Choroid plexus epithelial cell (primary cell): ENCODE measurements around the gene SLC36A3.
"Not testable (repeated sequence)": the region's sequence is repeated elsewhere in the genome, so short reads cannot be mapped to it uniquely, and the experiment has no call there.

ENCODE experiments used
- DNase-seq: peaks from one replicate; pipeline ENCODE4 v3.0.0-alpha.2; 2010; ENCODE audit warnings: low read depth
- H3K4me3 ChIP-seq: 2 replicates; pipeline ENCODE4 v1.5.1; 2011; ENCODE audit warnings: low read depth, mild to moderate bottlenecking, control low read depth, low read length, moderate library complexity
- CTCF ChIP-seq: conservative IDR thresholded peaks from 2 replicates; pipeline ENCODE4 v1.5.1; 2011; ENCODE audit warnings: low read depth, mild to moderate bottlenecking, control low read depth, inconsistent platforms, low read length, moderate library complexity

Gene SLC36A3

GRCh38 chr5:151264113-151264512, 39.5 kb downstream of the SLC36A3 start:
- TF ChIP-seq CTCF = peak; percentile 20
- no peak overlapping the region for H3K4me3 ChIP-seq
- peak; percentile 28 for DNase-seq

- no peak for DNase-seq
- no peak for TF ChIP-seq CTCF
- no peak overlapping the region for H3K4me3 ChIP-seq
Observed at GRCh38 chr5:151262532-151262931, 41.0 kb downstream of the SLC36A3 start.

- no peak for DNase-seq
- no peak for TF ChIP-seq CTCF
- no peak overlapping the region for H3K4me3 ChIP-seq
Observed at GRCh38 chr5:151259931-151260330, 43.6 kb downstream of the SLC36A3 start.

GRCh38 chr5:151258816-151259215, 44.8 kb downstream of the SLC36A3 start:
- DNase-seq = no peak
- H3K4me3 ChIP-seq = no peak overlapping the region
- no peak for TF ChIP-seq CTCF

- no peak overlapping the region for H3K4me3 ChIP-seq
- TF ChIP-seq CTCF = no peak
- no peak for DNase-seq
Observed at GRCh38 chr5:151258201-151258611, 45.4 kb downstream of the SLC36A3 start.

- peak; percentile 31 for DNase-seq
- H3K4me3 ChIP-seq = no peak overlapping the region
- TF ChIP-seq CTCF = no peak
Observed at GRCh38 chr5:151257731-151258181, 45.8 kb downstream of the SLC36A3 start.

GRCh38 chr5:151255621-151256286, 47.8 kb downstream of the SLC36A3 start:
- no peak overlapping the region for H3K4me3 ChIP-seq
- no peak for TF ChIP-seq CTCF
- no peak for DNase-seq

- H3K4me3 ChIP-seq, DNase-seq: not testable (repeated sequence)
Observed at GRCh38 chr5:151254990-151255389, 48.6 kb downstream of the SLC36A3 start.
